Brain microvascular endothelial cell (primary cell): ENCODE measurements around the gene C2orf49.
A peak's percentile ranks its signal among the peaks of the same experiment; 100 is the strongest.

Experiments
- DNase-seq: peaks from one replicate; pipeline ENCODE4 v3.0.0-alpha.2; 2020
- H3K27ac ChIP-seq: fragments of 250-450 bp; sonication (Bioruptor Pico); 2 replicates; pipeline ENCODE4 v1.5.1; 2020; ENCODE audit warnings: mild to moderate bottlenecking, moderate library complexity
- H3K27me3 ChIP-seq: fragments of 250-450 bp; sonication (Bioruptor Pico); replicated peaks from 2 replicates; pipeline ENCODE4 v1.5.1; 2020; ENCODE audit warnings: mild to moderate bottlenecking
- H3K36me3 ChIP-seq: fragments of 250-450 bp; sonication (Bioruptor Pico); replicated peaks from 2 replicates; pipeline ENCODE4 v1.5.1; 2020; ENCODE audit warnings: mild to moderate bottlenecking
- H3K4me3 ChIP-seq: 2 replicates; pipeline ENCODE4 v1.5.1; 2011; ENCODE audit warnings: low read depth, mild to moderate bottlenecking, control low read depth, low read length, moderate library complexity
- in situ Hi-C: cut with HindIII; loops from 2 replicates; pipeline ENCODE4 v1.10.0; 2017; ENCODE audit warnings: low sequenced_read_pairs, low pct_ligation_motif_present
- TF ChIP-seq, protein P1 (sequence below): IDR thresholded peaks from 2 replicates; pipeline ENCODE4 v1.5.1; 2011; ENCODE audit warnings: low read depth, mild to moderate bottlenecking, moderate library complexity, low read length, control low read depth, inconsistent platforms; ENCODE audit errors: missing control alignments

Gene C2orf49

GRCh38 chr2:105397025-105397722 lies 59.8 kb downstream of the C2orf49 start:
- in situ Hi-C loops, result no loop called here
- H3K4me3 ChIP-seq, result peak overlapping the region; percentile 100
- peaks cover 44% of the 10 kb centered on the region for H3K36me3 ChIP-seq
- peak overlapping the region; percentile 98 for H3K27ac ChIP-seq
- TF ChIP-seq, protein P1, sequence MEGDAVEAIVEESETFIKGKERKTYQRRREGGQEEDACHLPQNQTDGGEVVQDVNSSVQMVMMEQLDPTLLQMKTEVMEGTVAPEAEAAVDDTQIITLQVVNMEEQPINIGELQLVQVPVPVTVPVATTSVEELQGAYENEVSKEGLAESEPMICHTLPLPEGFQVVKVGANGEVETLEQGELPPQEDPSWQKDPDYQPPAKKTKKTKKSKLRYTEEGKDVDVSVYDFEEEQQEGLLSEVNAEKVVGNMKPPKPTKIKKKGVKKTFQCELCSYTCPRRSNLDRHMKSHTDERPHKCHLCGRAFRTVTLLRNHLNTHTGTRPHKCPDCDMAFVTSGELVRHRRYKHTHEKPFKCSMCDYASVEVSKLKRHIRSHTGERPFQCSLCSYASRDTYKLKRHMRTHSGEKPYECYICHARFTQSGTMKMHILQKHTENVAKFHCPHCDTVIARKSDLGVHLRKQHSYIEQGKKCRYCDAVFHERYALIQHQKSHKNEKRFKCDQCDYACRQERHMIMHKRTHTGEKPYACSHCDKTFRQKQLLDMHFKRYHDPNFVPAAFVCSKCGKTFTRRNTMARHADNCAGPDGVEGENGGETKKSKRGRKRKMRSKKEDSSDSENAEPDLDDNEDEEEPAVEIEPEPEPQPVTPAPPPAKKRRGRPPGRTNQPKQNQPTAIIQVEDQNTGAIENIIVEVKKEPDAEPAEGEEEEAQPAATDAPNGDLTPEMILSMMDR, result no peak
- no peaks in the 10 kb centered on the region for H3K27me3 ChIP-seq
- DNase-seq, result no peak

GRCh38 chr2:105397953-105398335 lies 60.6 kb downstream of the C2orf49 start:
- DNase-seq, result no peak
- TF ChIP-seq, protein P1, result no peak
- Histone ChIP-seq H3K27me3 (no peaks in the 10 kb centered on the region), H3K27ac (peak overlapping the region; percentile 98), H3K36me3 (peaks cover 40% of the 10 kb centered on the region), H3K4me3 (peak overlapping the region; percentile 100)
- in situ Hi-C loops, result no loop called here

- peak within 1 kb of the TSS; percentile 98 for H3K27ac ChIP-seq
These were observed 61.2 kb downstream of the C2orf49 start, which contains the start of gene FHL2 for GRCh38 chr2:105398336-105399206. Gene FHL2 (minus strand): TSS chr2:105399051. CDS start chr2:105386516, 12,535 bp downstream.

More at GRCh38 chr2:105398336-105399206, 61.2 kb downstream of the C2orf49 start, which contains the start of gene FHL2:
- Histone ChIP-seq H3K36me3 (peaks cover 34% of the 10 kb centered on the region), H3K27me3 (no peaks in the 10 kb centered on the region), H3K4me3 (peak within 1 kb of the TSS; percentile 100)
- TF ChIP-seq, protein P1, result peak; percentile 39
- in situ Hi-C loops, result no loop called here
- peak; percentile 73 for DNase-seq
